C4-2B (cell line): ENCODE results near the gene ARHGAP26.

ENCODE experiments used
- ZFX ChIP-seq: fragments of 450-650 bp; IDR thresholded peaks from 2 replicates; pipeline ENCODE4 v1.6.1; 2017
- TF ChIP-seq, protein P1 (sequence below): fragments of 450-650 bp; conservative IDR thresholded peaks from 2 replicates; pipeline ENCODE4 v1.5.1; 2017; ENCODE audit warnings: mild to moderate bottlenecking

DNA sequence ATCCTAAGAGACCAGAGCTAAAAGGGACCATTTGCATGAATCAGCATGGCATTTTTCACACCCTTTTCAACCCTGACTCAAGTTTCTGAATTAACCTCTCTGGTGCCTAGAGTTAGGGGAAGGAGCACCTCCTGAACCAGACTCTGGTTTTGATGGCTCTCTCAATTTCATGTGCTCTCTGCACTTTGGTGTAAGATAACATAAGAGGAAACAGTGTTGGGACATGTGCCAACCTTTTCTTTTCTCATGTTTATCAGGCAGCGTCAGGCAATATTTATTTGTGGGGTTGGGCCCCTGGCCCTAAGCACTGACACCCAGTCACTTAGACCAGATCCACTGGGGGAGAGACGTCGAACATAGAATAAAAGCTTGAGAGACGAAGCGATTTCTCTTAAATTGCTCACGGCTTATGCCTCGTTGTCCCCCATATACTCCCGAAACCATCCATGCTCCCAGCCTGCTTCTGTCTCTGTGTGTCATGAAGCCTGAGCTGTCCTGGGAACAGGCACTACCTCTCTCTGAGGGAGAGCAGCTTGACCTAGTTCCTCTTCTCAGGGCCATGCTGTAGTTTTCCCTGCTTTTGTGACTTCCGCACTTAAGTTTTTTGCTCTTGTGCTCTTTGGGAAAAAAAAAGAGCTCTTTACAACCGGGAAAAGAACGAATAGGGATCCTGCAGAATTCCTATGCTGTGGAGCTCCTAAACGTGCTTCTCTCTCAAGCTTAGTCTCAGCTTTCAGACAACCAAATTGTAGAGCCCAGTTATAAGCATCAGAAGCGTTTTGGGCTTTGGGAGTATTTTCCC is 437.6 kb downstream of the ARHGAP26 start:
- TF ChIP-seq, protein P1, sequence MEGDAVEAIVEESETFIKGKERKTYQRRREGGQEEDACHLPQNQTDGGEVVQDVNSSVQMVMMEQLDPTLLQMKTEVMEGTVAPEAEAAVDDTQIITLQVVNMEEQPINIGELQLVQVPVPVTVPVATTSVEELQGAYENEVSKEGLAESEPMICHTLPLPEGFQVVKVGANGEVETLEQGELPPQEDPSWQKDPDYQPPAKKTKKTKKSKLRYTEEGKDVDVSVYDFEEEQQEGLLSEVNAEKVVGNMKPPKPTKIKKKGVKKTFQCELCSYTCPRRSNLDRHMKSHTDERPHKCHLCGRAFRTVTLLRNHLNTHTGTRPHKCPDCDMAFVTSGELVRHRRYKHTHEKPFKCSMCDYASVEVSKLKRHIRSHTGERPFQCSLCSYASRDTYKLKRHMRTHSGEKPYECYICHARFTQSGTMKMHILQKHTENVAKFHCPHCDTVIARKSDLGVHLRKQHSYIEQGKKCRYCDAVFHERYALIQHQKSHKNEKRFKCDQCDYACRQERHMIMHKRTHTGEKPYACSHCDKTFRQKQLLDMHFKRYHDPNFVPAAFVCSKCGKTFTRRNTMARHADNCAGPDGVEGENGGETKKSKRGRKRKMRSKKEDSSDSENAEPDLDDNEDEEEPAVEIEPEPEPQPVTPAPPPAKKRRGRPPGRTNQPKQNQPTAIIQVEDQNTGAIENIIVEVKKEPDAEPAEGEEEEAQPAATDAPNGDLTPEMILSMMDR: no peak
- no peak for TF ChIP-seq ZFX
